Fibroblast of skin of abdomen (primary cell): Measurements from ENCODE around the gene EML3.
"Not testable (repeated sequence)": the region's sequence is repeated elsewhere in the genome, so short reads cannot be mapped to it uniquely, and the experiment has no call there.

Experiments used
- DNase-seq: peaks from one replicate; pipeline ENCODE4 v3.0.0-alpha.2; 2013

Gene EML3

GRCh38 chr11:62595124-62595523, 17.5 kb downstream of the EML3 start:
- DNase-seq = no peak

- peak; percentile 71 for DNase-seq
Measured at GRCh38 chr11:62593434-62594044, 19.0 kb downstream of the EML3 start.

GRCh38 chr11:62592989-62593421, 19.6 kb downstream of the EML3 start:
- no peak for DNase-seq

- no peak for DNase-seq
Measured at GRCh38 chr11:62592146-62592815, 20.3 kb downstream of the EML3 start.

DNA sequence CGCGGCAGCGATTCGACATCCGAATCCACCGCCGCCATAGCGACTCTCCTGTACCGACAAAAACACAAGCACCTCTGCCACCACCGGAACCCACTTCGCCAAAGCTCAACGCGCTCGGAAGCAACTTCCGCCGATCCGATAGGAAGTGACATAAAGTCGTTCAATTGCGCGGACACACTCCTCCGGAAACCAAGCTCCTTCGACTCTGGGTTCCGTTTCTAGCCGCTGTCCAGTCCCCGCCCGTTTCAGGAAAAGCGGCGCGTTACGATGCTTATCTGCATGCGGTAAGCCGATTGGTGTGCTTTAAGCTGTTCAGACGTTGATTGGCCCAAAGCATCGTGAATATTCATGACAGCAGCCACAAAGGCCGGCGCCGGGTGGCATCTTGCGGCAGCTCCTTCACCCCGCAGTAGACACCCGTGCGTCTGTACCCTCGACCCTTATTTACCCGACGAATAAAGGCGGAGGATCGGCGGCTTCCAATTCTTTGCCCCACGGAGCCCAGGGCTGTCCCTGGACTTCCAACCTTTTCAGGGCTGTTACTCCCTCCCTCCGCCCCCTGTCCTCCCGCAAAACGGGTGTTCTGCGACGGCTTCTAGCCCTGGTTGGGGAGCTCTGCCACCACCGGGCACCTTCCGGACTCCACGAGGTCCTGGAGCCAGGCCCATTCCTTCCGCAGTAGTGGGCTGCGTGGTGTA, 21.0 kb downstream of the EML3 start, which contains the start of gene TUT1:
Gene TUT1 (minus strand): TSS at position 76 of the 698 bp plus-strand sequence. CDS start 38 bp downstream, at position 38.
- peak; percentile 99 for DNase-seq

GRCh38 chr11:62588966-62589637, 23.5 kb downstream of the EML3 start:
- no peak for DNase-seq

GRCh38 chr11:62585356-62585755, 27.2 kb downstream of the EML3 start:
- not testable (repeated sequence) for DNase-seq

- DNase-seq = not testable (repeated sequence)
Measured at GRCh38 chr11:62581735-62582134, 30.8 kb downstream of the EML3 start.

DNA sequence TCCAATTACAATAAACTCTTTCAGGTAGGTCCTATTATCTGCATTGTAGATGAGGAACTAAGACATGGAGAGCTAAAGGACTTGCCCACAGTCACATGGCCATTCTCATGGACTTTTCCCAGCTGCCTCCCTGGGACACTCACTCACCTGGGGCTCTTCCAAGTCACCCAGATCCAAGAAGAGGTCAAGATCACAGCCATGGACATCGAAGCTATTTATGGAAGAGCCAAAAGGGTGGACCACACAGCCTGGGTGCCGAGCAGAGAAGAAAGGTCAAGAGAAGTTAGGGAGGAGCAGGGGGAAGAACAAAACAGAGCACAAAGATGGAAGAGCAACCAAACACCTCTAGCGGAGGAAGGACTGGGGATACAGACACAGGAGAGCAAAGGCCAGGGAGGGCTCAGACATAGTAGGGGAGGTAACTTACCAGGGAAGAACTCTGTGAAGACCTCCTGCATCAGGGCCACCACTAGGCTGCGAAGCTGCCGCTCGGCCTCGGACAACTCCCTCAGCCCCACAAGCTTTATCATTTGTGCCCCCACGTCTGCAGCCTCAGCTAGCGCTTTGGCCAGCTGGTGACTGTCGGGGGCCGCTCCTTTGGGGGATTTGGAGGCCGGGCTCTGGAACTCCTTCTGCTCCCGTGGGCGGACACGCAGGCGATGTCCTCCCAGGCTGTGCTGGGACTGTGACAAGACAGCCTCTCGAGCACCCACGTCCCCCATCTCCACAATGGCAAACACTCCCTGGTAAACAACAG, 31.4 kb downstream of the EML3 start:
- no peak for DNase-seq

GRCh38 chr11:62579252-62579651, 33.3 kb downstream of the EML3 start:
- no peak for DNase-seq

DNA sequence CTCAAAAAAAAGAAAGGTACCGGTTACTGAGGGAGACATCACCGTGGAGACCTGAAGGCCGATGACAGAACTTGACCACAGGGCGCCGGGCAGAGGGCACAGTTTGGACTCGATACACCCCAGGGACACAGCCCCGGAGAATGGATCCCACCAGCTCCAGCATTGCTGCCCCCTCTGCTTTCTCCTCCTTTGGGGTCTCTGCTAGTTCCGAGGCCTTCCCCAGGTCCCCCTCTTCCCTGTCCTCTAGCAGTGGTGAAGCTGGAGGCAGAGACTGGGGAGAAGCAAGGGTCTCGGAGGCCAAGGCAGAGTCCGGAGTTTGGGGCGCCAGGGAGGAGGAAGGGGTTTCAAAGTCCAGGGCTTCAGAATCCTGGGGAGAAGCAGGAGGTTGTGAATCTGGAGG, 34.0 kb downstream of the EML3 start:
- no peak for DNase-seq

DNA sequence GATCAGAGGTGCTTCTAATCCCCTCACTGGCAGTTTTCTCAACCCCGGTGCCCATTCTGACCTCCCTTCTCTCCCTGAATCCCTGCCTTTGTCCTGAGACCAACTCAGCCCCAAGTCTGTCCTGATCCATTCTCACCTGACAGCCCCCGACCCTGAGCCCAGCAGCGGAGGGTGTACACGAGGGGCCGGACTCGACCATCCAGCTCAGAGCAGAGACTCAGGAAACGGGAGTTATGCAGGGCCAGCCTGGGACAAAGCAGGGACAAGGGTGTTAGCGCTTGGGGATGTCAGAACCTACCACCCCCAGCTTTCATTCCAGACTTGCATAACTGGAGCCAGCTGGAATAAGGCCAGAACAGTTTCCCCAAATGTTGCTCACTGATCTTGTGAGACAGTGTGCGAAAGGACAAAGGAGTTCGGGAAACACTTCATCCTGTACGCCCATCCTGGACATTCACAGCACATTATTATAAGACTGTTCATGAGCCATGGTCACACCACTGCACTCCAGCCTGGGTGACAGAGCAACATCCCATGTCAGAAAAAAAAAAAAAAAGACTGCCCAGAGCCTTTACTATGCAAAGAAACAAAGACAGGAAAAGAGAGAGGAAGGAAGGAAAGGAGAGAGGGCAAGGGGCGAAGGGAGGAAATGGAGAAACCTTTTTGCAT, 35.4 kb downstream of the EML3 start:
- DNase-seq = peak; percentile 12

- DNase-seq = no peak
Measured at GRCh38 chr11:62575837-62576236, 36.7 kb downstream of the EML3 start.

DNA sequence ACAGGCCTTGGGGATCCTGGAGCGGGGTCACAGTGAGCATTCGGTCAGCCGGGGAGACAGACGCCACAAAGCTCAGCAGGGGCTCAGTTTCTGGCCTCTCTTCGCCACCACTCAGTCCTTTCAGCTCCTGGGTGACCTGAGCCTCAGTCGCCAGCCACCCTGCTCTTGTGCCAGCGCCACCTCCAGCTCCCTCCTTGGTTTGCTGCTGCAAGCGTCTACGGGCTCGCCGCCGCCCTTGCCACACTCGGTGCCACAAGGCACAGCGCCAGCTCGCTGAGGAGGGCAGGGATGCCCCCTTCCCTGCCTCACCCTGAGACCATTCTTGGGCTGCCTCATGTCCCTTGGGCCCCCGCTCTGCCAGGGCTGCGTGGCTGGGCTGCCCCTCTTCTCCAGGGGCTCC, 37.4 kb downstream of the EML3 start:
- DNase-seq = no peak

DNA sequence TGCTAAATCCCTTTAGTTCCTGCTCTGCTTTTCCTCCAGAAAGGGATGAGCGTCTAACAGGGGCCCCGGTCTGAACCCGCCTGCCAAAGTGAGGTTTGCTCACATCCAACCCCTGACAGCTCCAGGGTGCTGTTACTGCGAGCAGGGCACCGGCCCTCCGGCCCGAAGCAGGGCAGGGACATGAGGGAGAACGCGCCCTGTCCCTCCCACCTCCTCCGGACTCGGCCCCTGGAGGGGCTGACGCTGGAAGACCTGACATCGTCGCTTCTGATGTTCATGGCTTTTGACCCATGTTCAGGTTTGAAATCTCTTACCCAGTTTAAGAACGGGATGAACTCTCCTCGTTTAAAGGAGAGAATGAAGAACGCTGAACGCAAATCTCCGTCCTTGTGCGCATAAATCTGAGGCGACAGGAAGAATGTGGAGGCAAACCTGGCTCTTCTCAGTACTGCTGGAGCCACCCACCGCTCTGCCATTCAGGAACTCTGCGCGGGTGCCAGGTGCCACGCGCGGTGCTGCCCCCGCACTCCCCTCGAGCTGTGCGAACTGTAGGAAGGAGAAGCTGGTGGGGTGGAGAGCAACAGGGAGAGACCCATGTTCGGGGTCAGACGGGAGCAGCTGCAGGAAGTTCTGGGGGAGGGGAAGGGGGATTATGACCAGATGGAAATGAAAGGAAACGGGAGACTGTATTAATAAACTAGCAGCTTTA, 38.1 kb downstream of the EML3 start:
- peak; percentile 31 for DNase-seq

DNA sequence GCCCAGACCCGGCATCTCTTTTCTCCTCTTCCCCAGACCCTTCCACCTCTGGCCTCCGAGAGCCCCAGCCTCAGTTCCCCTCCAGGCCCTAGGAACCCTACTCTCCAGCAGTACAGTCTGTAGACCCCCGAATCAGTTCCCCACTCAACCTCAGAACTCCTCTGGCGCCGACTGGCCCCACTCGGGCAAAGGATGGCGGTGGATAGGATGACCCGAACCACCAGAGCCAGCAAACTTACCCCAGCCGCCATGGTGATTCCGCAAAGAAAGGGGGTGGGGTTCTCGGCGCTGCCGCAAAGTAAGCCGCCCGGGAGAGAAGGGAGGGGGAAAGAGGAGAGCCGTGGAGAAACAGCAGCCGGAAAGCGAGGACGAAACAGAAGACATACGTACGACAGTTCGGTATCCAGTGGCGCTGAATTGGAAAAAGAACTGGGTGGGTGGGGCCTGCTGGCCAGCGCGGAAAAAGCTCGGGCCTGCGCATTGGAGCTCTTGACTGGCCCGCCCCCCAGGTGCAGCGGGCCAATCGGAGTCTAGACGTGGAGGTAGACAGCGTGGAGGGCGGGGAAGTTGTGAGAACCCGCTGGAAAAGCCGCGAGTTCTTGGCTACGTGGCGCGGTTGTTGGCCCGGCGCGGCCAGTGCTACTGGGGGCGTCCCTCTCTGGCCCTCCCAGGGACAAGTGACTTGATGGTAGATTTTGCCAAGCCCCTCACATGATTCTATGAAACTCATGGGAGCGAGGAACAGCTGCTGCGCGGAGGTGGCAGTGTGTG, 38.8 kb downstream of the EML3 start, which contains the start of gene EEF1G:
Gene EEF1G (minus strand): TSS at position 300 of the 771 bp plus-strand sequence. CDS start 49 bp downstream, at position 251.
- DNase-seq = peak; percentile 100

DNA sequence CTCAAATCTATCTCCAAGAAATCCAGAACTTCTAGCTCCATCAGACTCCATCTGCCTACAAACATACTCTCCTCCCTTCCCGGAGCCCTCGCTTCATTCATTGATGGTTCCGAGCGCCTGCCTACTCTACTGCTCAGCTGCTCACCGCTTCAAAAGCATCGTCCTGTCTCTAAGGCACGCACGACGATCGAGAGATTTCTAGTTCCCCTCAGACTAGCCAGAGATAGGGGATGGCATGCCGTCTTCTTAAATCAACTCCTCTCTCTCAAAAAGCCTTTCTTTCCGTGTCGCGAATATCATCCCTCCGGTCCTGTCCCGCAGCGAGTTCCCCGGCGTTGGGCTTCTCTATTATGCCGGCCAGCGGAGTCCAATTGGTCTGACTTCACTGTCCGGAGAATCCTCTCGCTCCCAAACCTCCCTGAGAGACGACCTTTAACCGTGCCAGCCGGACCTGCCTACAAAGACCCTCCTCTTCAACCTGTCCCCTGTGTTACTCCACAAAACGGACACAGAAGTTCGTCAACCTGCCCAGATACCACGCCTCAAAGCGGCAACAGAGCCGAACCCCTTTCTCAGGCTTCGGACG, 39.5 kb downstream of the EML3 start:
- peak; percentile 5 for DNase-seq

- no peak for DNase-seq
Measured at GRCh38 chr11:62572431-62572830, 40.1 kb downstream of the EML3 start.

GRCh38 chr11:62571493-62571892, 41.1 kb downstream of the EML3 start:
- not testable (repeated sequence) for DNase-seq

DNA sequence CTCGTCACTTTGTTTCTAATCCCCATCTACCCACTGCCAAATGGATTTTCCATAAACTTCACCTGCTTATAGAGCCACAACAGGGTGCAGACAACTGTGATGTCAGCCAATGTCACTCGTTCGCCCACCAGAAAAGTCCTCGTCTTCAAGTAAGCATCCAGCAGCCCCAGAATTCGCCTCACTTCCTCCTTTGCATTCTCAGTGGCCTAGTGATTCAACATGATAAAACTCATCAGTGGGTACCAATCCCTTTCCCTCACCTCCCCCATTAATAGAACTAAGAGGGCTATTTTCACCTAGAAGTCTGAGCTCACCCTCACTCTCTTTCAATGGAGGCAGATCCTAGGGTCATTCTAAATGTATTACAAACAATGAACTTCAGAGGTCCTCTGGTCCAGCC, 41.7 kb downstream of the EML3 start:
- not testable (repeated sequence) for DNase-seq
